OCI-LY3 (cell line): ENCODE data around the gene KRT35.

ENCODE experiments used
- H2AFZ ChIP-seq: fragments of 200-600, 300-600 bp; shearing (Covaris generic); 2 replicates; pipeline ENCODE4 v1.6.0; 2014; ENCODE audit warnings: antibody characterized with exemption, low read depth, low read length
- H3K27ac ChIP-seq: fragments of 200-600, 300-600 bp; sonication (generic); 2 replicates; pipeline ENCODE4 v1.5.1; 2014; ENCODE audit warnings: mild to moderate bottlenecking, low read length, moderate library complexity, mixed read lengths
- H3K27me3 ChIP-seq: fragments of 200-600, 300-600 bp; sonication (generic); 2 replicates; pipeline ENCODE4 v1.6.1; 2014; ENCODE audit warnings: low read depth, low read length, mixed read lengths
- H3K36me3 ChIP-seq: fragments of 200-600, 300-600 bp; sonication (generic); replicated peaks from 2 replicates; pipeline ENCODE3; 2014; ENCODE audit warnings: low read depth, low read length, mixed read lengths
- H3K4me1 ChIP-seq: fragments of 300-600, 200-600 bp; sonication (generic); 2 replicates; pipeline ENCODE4 v1.6.1; 2014; ENCODE audit warnings: low read length, mixed read lengths
- H3K4me2 ChIP-seq: fragments of 200-600, 300-600 bp; sonication (generic); 2 replicates; pipeline ENCODE4 v1.6.1; 2014; ENCODE audit warnings: low read length, mixed read lengths
- H3K4me3 ChIP-seq: fragments of 300-600, 200-600 bp; sonication (generic); 2 replicates; pipeline ENCODE4 v1.5.1; 2014; ENCODE audit warnings: antibody characterized with exemption, mild to moderate bottlenecking, low read length, moderate library complexity
- H3K79me2 ChIP-seq: fragments of 300-600, 200-600 bp; shearing (Covaris generic); 2 replicates; pipeline ENCODE4 v1.6.1; 2014; ENCODE audit warnings: mild to moderate bottlenecking, low read length, mixed read lengths
- H3K9ac ChIP-seq: fragments of 300-600, 200-600 bp; shearing (Covaris generic); 2 replicates; pipeline ENCODE4 v1.6.0; 2014; ENCODE audit warnings: mild to moderate bottlenecking, low read length, moderate library complexity
- H3K9me3 ChIP-seq: fragments of 200-600, 300-600 bp; shearing (Covaris generic); 2 replicates; pipeline ENCODE4 v1.6.1; 2014; ENCODE audit warnings: low read length, mixed read lengths; ENCODE audit not compliant: insufficient read depth
- H4K20me1 ChIP-seq: fragments of 200-600, 300-600 bp; sonication (generic); 2 replicates; pipeline ENCODE4 v1.6.1; 2016; ENCODE audit warnings: low read length, mixed read lengths; ENCODE audit not compliant: insufficient read depth
- CTCF ChIP-seq: fragments of 200-600, 300-600 bp; sonication (generic); IDR thresholded peaks from 2 replicates; pipeline ENCODE4 v1.5.1; 2014; ENCODE audit warnings: antibody characterized with exemption, low read length, low read depth
- EZH2phosphoT487 ChIP-seq: fragments of 200-600 bp; shearing (Covaris generic); IDR thresholded peaks from 2 replicates; pipeline ENCODE4 v1.6.1; 2018; ENCODE audit warnings: antibody characterized with exemption, mixed run types, low read depth

Gene KRT35

GRCh38 chr17:41516147-41516829 lies 35.3 kb upstream of the KRT35 start:
- Histone ChIP-seq H3K79me2 (no peaks in the 10 kb centered on the region), H3K27me3 (peaks cover 9% of the 10 kb centered on the region), H2AFZ (no peak overlapping the region), H3K4me3 (no peak overlapping the region), H3K9me3 (no peaks in the 10 kb centered on the region), H3K4me2 (no peak overlapping the region), H3K4me1 (no peaks in the 10 kb centered on the region), H4K20me1 (no peaks in the 10 kb centered on the region), H3K9ac (no peak overlapping the region), H3K36me3 (no peaks in the 10 kb centered on the region), H3K27ac (no peak overlapping the region)
- TF ChIP-seq CTCF (no peak), EZH2phosphoT487 (no peak)

- no peak for TF ChIP-seq CTCF
- no peak for TF ChIP-seq EZH2phosphoT487
- Histone ChIP-seq H3K4me2 (no peak overlapping the region), H3K9ac (no peak overlapping the region), H3K27me3 (peaks cover 9% of the 10 kb centered on the region; the same call in 1 of the 2 replicates), H2AFZ (no peak overlapping the region), H4K20me1 (no peaks in the 10 kb centered on the region), H3K36me3 (no peaks in the 10 kb centered on the region), H3K4me1 (no peaks in the 10 kb centered on the region), H3K9me3 (no peaks in the 10 kb centered on the region), H3K27ac (no peak overlapping the region), H3K4me3 (no peak overlapping the region), H3K79me2 (no peaks in the 10 kb centered on the region)
Observed at GRCh38 chr17:41513168-41513547, 32.2 kb upstream of the KRT35 start.

GRCh38 chr17:41512546-41513167 lies 31.7 kb upstream of the KRT35 start:
- H3K36me3 ChIP-seq: no peaks in the 10 kb centered on the region
- H3K4me3 ChIP-seq: no peak overlapping the region
- no peak overlapping the region for H3K9ac ChIP-seq
- H2AFZ ChIP-seq: no peak overlapping the region
- no peaks in the 10 kb centered on the region for H3K9me3 ChIP-seq
- no peaks in the 10 kb centered on the region for H4K20me1 ChIP-seq
- no peaks in the 10 kb centered on the region for H3K4me1 ChIP-seq
- TF ChIP-seq CTCF: no peak
- no peak for TF ChIP-seq EZH2phosphoT487
- no peaks in the 10 kb centered on the region for H3K79me2 ChIP-seq
- no peak overlapping the region for H3K27ac ChIP-seq
- H3K4me2 ChIP-seq: no peak overlapping the region
- H3K27me3 ChIP-seq: peaks cover 9% of the 10 kb centered on the region; the same call in 1 of the 2 replicates

- Histone ChIP-seq H3K27me3 (peaks cover 9% of the 10 kb centered on the region; the same call in 1 of the 2 replicates), H3K4me1 (no peaks in the 10 kb centered on the region), H3K4me3 (no peak overlapping the region), H3K27ac (no peak overlapping the region), H3K9me3 (no peaks in the 10 kb centered on the region), H3K36me3 (no peaks in the 10 kb centered on the region), H4K20me1 (no peaks in the 10 kb centered on the region), H2AFZ (no peak overlapping the region), H3K79me2 (no peaks in the 10 kb centered on the region), H3K9ac (no peak overlapping the region), H3K4me2 (no peak overlapping the region)
- TF ChIP-seq CTCF (no peak), EZH2phosphoT487 (no peak)
Observed at GRCh38 chr17:41511716-41512115, 30.8 kb upstream of the KRT35 start.
